ENCODE data around the gene ANKRD13D.

The ANKRD13D gene

GRCh38 chr11:67273260-67273990, 15.7 kb upstream of the ANKRD13D start:
- DNase-seq = no peak

- DNase-seq = no peak
Observed at GRCh38 chr11:67274768-67275605, 14.1 kb upstream of the ANKRD13D start.

GRCh38 chr11:67275606-67276409, 13.3 kb upstream of the ANKRD13D start:
- no peak for DNase-seq

GRCh38 chr11:67276781-67277230, 12.3 kb upstream of the ANKRD13D start:
- no peak for DNase-seq

GRCh38 chr11:67277231-67277961, 11.7 kb upstream of the ANKRD13D start:
- no peak for DNase-seq

GRCh38 chr11:67278135-67278938, 10.8 kb upstream of the ANKRD13D start:
- no peak for DNase-seq

GRCh38 chr11:67278939-67279588, 10.0 kb upstream of the ANKRD13D start:
- no peak for DNase-seq

- no peak for DNase-seq
Observed at GRCh38 chr11:67279589-67280340, 9.3 kb upstream of the ANKRD13D start.

GRCh38 chr11:67280341-67280787, 8.7 kb upstream of the ANKRD13D start:
- no peak for DNase-seq

GRCh38 chr11:67280788-67281551, 8.1 kb upstream of the ANKRD13D start:
- DNase-seq = no peak

GRCh38 chr11:67281552-67282150, 7.5 kb upstream of the ANKRD13D start:
- DNase-seq = no peak

- DNase-seq = no peak
Observed at GRCh38 chr11:67282155-67282875, 6.8 kb upstream of the ANKRD13D start.

- no peak for DNase-seq
Observed at GRCh38 chr11:67282876-67283371, 6.2 kb upstream of the ANKRD13D start.

- no peak for DNase-seq
Observed at GRCh38 chr11:67283481-67283963, 5.6 kb upstream of the ANKRD13D start.

GRCh38 chr11:67284811-67285540, 4.1 kb upstream of the ANKRD13D start:
- no peak for DNase-seq
